Measurements from ENCODE around the gene KIF26A.

DNA sequence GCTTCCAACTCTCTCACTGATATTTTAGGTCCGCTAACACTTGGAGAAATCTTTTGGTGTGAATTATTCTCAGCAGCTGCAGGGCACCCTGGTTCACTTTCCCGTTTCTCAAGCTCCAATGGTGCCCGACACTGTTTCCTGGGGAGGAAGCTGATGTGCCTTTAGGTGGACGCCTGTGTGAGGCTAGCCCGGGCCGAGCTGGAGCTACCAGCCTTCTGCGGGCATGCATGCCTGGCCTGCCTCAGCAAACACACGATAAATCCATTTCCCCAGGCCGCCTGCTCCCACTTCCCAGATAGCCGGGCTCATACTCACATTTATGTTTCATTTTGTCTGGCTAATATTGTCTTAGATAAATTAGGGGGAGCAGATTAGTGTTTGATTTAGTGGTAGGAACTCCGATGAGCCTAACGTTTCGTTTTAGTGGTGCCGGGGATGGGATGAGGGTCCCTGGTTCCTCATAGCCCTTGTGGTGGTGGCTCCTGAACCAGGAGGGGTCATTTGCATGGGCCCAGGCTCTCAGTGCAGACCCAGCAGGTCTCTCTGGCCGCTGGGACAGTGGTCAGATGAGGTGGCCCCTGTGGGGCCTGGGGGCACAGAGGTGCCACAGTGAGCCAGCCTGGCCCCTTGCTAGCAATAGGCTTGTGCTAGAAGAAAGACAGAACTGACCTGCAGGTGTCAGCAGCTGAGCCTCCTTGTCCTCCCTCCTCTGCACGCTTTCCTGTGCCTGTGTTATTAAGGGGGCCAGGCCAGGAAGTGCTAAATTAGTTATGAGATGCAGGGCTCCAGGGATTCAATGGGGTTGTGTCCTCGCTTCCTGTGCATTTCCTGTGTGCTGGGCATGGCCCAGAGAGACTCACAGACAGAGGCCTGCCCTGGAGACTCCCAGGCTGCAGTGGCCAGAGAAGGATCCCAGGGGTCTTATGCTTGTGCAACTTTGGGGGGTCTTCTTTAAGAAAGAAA lies 88.3 kb downstream of the KIF26A start:
- TF ChIP-seq, protein P1, sequence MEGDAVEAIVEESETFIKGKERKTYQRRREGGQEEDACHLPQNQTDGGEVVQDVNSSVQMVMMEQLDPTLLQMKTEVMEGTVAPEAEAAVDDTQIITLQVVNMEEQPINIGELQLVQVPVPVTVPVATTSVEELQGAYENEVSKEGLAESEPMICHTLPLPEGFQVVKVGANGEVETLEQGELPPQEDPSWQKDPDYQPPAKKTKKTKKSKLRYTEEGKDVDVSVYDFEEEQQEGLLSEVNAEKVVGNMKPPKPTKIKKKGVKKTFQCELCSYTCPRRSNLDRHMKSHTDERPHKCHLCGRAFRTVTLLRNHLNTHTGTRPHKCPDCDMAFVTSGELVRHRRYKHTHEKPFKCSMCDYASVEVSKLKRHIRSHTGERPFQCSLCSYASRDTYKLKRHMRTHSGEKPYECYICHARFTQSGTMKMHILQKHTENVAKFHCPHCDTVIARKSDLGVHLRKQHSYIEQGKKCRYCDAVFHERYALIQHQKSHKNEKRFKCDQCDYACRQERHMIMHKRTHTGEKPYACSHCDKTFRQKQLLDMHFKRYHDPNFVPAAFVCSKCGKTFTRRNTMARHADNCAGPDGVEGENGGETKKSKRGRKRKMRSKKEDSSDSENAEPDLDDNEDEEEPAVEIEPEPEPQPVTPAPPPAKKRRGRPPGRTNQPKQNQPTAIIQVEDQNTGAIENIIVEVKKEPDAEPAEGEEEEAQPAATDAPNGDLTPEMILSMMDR (IDR thresholded peaks at IDR 0.05) = no peak
- no peak for TF ChIP-seq POLR2AphosphoS5 (IDR thresholded peaks at IDR 0.05)
- no peak for TF ChIP-seq POLR2A (IDR thresholded peaks at IDR 0.05)
